GM12875 (cell line): ENCODE data around the gene PTPRD.

Experiments used
- H3K4me3 ChIP-seq: one replicate; pipeline ENCODE4 v1.5.1; 2011; ENCODE audit warnings: low read depth, low read length, control low read depth
- TF ChIP-seq, protein P1 (sequence below): IDR thresholded peaks from 2 replicates; pipeline ENCODE4 v1.5.1; 2011; ENCODE audit warnings: low read depth, mild to moderate bottlenecking, control low read depth, inconsistent platforms, low read length, moderate library complexity, borderline replicate concordance; ENCODE audit not compliant: insufficient read depth

Gene PTPRD

DNA sequence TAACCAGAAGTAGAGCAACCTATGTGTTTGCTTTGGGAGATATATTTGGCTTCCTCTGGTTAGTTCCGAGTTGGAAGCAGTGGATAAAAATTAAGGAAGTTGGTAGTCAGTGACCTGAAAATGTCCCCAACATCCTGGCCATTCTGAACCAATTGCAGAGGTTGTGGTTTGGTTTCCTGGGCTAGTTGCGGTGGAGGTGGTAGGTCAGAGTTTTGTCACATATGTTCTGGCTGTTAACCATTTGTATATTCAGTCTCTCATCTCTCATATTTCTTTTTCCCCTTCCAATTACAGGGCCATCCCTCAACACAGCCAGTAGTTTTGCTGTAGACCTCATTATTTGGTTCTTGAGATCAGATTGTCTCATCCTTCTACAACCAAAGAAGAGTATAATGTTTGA is 1026.9 kb downstream of the PTPRD start:
- no peak overlapping the region for H3K4me3 ChIP-seq
- TF ChIP-seq, protein P1, sequence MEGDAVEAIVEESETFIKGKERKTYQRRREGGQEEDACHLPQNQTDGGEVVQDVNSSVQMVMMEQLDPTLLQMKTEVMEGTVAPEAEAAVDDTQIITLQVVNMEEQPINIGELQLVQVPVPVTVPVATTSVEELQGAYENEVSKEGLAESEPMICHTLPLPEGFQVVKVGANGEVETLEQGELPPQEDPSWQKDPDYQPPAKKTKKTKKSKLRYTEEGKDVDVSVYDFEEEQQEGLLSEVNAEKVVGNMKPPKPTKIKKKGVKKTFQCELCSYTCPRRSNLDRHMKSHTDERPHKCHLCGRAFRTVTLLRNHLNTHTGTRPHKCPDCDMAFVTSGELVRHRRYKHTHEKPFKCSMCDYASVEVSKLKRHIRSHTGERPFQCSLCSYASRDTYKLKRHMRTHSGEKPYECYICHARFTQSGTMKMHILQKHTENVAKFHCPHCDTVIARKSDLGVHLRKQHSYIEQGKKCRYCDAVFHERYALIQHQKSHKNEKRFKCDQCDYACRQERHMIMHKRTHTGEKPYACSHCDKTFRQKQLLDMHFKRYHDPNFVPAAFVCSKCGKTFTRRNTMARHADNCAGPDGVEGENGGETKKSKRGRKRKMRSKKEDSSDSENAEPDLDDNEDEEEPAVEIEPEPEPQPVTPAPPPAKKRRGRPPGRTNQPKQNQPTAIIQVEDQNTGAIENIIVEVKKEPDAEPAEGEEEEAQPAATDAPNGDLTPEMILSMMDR: no peak

DNA sequence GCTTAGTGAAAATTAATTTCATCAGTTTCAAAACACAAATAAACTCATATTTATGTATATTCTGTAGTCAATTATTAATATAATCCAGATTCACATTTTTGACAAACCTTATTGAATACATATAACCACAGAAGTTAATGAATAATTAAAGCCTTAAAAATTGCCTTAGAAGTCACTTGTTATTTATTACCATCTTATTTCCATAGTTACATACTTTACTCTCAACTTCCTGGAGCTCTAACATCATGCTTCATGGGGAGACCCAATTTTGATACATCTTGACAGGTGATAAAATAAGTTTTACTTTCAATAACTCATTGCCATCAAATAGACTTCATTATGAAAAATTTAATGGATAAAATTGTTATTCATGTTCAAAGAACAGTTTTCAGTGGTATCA is 1038.7 kb downstream of the PTPRD start:
- no peak overlapping the region for H3K4me3 ChIP-seq

GRCh38 chr9:9565700-9566099 is 1047.1 kb downstream of the PTPRD start:
- TF ChIP-seq, protein P1: no peak
- H3K4me3 ChIP-seq: no peak overlapping the region

More for the DNA sequence above, 1038.7 kb downstream of the PTPRD start:
- TF ChIP-seq, protein P1: no peak

DNA sequence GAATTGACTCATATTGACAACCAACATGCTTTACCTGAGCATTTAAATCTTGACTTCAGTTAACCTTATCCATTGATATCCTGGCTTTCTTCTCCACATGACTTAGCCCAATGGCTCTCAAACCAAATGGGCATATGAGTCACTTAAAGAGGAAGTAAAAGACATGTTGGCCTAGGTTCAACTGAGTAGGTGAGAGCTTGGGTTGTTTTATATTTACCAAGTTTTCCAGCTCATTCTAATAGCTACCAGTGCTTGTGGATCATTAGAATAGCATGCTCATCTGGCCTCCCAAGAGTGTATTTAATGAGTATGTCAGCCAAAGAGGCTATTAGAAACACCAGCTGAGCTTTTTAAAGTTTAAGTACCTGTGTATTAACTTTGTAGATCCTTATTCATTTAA is 1049.0 kb downstream of the PTPRD start:
- TF ChIP-seq, protein P1: no peak

GRCh38 chr9:9560382-9561035 is 1052.3 kb downstream of the PTPRD start:
- TF ChIP-seq, protein P1: no peak
- H3K4me3 ChIP-seq: no peak overlapping the region

More for the DNA sequence above, 1049.0 kb downstream of the PTPRD start:
- H3K4me3 ChIP-seq: no peak overlapping the region

DNA sequence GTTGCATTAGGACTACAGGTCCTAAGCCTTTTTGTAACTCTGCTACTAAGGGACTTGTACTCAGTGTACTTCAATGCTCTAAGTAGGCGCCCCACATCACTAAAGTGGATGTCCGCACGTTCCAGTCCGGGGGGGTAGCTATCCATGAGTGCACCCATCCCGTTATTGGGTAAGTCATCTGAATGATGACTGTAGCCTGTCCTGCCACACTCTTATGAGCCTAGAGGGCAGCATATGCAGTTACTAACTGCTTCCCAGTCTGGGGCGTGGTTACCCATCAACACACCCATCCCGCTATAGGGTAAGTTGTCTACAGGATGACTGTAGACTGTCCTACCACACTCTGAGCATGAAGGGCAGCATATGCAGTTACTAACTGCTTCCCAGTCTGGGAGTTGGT is 1053.9 kb downstream of the PTPRD start:
- TF ChIP-seq, protein P1: no peak
- H3K4me3 ChIP-seq: no peak overlapping the region

GRCh38 chr9:9557804-9558334 is 1054.9 kb downstream of the PTPRD start:
- TF ChIP-seq, protein P1: no peak
- H3K4me3 ChIP-seq: no peak overlapping the region
